SK-N-MC (cell line): ENCODE data around the gene ZNF81.
"Not testable (repeated sequence)": the region's sequence is repeated elsewhere in the genome, so short reads cannot be mapped to it uniquely, and the experiment has no call there.

Source experiments
- DNase-seq: peaks from one replicate; pipeline ENCODE4 v3.0.0-alpha.2; 2011; ENCODE audit warnings: low read depth, low spot score
- H3K27ac ChIP-seq: fragments of 200-600 bp; sonication (generic); 2 replicates; pipeline ENCODE4 v1.5.1; 2016; ENCODE audit warnings: mixed run types
- H3K36me3 ChIP-seq: fragments of 200-600 bp; sonication (generic); 2 replicates; pipeline ENCODE4 v1.6.1; 2017; ENCODE audit warnings: antibody characterized with exemption, low read length, mixed read lengths; ENCODE audit not compliant: insufficient read depth
- H3K4me3 ChIP-seq: fragments of 200-600 bp; sonication (generic); 2 replicates; pipeline ENCODE4 v1.5.1; 2016
- H3K9ac ChIP-seq: fragments of 200-600 bp; sonication (generic); 2 replicates; pipeline ENCODE4 v1.8.0; 2017; ENCODE audit warnings: mixed run types, mixed read lengths; ENCODE audit not compliant: insufficient read length
- H3K9me3 ChIP-seq: fragments of 200-600 bp; sonication (generic); 2 replicates; pipeline ENCODE4 v1.6.1; 2017; ENCODE audit warnings: low read depth, mild to moderate bottlenecking, antibody characterized with exemption, low read length, moderate library complexity, mixed read lengths
- EZH2 ChIP-seq: fragments of 200-600 bp; sonication (generic); IDR thresholded peaks from one replicate; pipeline ENCODE4 v1.6.1; 2017; ENCODE audit warnings: antibody characterized with exemption
- FOXP2 ChIP-seq: optimal IDR thresholded peaks from 2 replicates; pipeline ENCODE3; 2011; ENCODE audit warnings: mild to moderate bottlenecking, moderate library complexity; ENCODE audit not compliant: insufficient read depth; ENCODE audit errors: extremely low read length, control extremely low read depth
- POLR2AphosphoS5 ChIP-seq: IDR thresholded peaks from 2 replicates; pipeline ENCODE4 v1.6.1; 2012; ENCODE audit warnings: mild to moderate bottlenecking, low read depth, low read length, borderline replicate concordance

Gene ZNF81

GRCh38 chrX:47836164-47837072 is at the start of gene ZNF81:
ZNF81 (plus strand) TSS chrX:47836902; CDS start chrX:47846268, 9,366 bp downstream.
- TF ChIP-seq POLR2AphosphoS5 (peak; percentile 52; the same call in 1 of the 2 replicates), EZH2 (no peak)
- peak; percentile 60 for DNase-seq
- peak within 1 kb of the TSS; percentile 82 for H3K4me3 ChIP-seq
- H3K9me3 ChIP-seq = no peaks in the 10 kb centered on the region
- H3K36me3 ChIP-seq = no peaks in the 10 kb centered on the region
- H3K9ac ChIP-seq = peak within 1 kb of the TSS; percentile 69
- no peak within 1 kb of the TSS for H3K27ac ChIP-seq

- DNase-seq = no peak
- Histone ChIP-seq H3K4me3 (no peak overlapping the region), H3K27ac (no peak overlapping the region)
Observed at GRCh38 chrX:47796433-47796906, 40.2 kb upstream of the ZNF81 start.

GRCh38 chrX:47797084-47797483 is 39.6 kb upstream of the ZNF81 start:
- Histone ChIP-seq H3K4me3 (no peak overlapping the region), H3K27ac (no peak overlapping the region), H3K36me3 (no peaks in the 10 kb centered on the region), H3K9me3 (no peaks in the 10 kb centered on the region), H3K9ac (no peak overlapping the region)
- TF ChIP-seq EZH2 = no peak
- TF ChIP-seq FOXP2 = no peak
- TF ChIP-seq POLR2AphosphoS5 = no peak
- no peak for DNase-seq

More at GRCh38 chrX:47796433-47796906, 40.2 kb upstream of the ZNF81 start:
- TF ChIP-seq EZH2 = no peak
- no peak for TF ChIP-seq POLR2AphosphoS5
- TF ChIP-seq FOXP2 = no peak
- no peaks in the 10 kb centered on the region for H3K9me3 ChIP-seq
- H3K36me3 ChIP-seq = no peaks in the 10 kb centered on the region
- no peak overlapping the region for H3K9ac ChIP-seq

DNA sequence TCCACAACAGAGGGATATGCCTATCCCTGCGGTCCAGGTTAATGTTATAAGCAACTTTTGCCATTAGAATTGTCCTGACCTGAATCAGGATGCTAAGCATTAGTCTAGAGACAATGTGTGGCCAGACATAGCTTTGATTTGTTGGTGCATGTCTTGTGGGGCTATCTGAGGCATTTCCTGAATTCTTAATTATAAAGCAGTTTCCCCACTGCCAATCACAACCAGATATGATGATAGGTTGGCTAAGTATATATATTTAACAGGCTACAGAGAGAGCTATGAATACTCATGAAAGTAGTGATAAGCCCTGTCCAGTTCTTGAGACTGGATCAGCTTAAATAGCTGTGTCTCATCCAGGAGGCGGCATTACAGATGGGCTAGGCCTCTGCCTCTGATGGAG is 37.8 kb upstream of the ZNF81 start:
- Histone ChIP-seq H3K27ac (no peak overlapping the region), H3K9ac (no peak overlapping the region), H3K4me3 (no peak overlapping the region), H3K36me3 (no peaks in the 10 kb centered on the region), H3K9me3 (no peaks in the 10 kb centered on the region)
- no peak for DNase-seq
- TF ChIP-seq FOXP2 = no peak
- TF ChIP-seq EZH2 = no peak
- TF ChIP-seq POLR2AphosphoS5 = no peak

DNA sequence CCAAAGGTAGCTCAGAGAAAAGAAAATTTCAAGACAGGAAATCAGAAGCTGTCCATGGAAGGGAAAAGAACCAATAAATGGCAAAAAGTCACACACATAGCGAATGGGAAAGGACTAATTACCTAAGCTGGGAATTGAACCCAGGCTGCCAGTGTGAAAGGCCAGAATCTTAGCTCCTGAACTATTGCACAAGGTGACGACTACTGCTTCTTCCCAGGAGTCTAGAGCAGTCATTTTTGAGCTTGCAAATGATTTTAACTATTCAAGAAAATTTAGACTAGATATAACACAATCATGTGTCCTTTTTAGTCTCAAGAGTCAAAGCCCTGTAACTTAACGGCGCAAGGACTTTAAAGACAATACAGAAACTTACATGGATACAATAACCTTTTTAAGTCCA is 34.1 kb upstream of the ZNF81 start:
- H3K27ac ChIP-seq = no peak overlapping the region
- no peak overlapping the region for H3K9ac ChIP-seq
- H3K36me3 ChIP-seq = no peaks in the 10 kb centered on the region
- H3K9me3 ChIP-seq = no peaks in the 10 kb centered on the region
- no peak overlapping the region for H3K4me3 ChIP-seq
- DNase-seq = no peak
- TF ChIP-seq POLR2AphosphoS5 (no peak), FOXP2 (no peak), EZH2 (no peak)

- not testable (repeated sequence) for H3K27ac ChIP-seq
Observed at GRCh38 chrX:47803103-47803502, 33.6 kb upstream of the ZNF81 start.

DNA sequence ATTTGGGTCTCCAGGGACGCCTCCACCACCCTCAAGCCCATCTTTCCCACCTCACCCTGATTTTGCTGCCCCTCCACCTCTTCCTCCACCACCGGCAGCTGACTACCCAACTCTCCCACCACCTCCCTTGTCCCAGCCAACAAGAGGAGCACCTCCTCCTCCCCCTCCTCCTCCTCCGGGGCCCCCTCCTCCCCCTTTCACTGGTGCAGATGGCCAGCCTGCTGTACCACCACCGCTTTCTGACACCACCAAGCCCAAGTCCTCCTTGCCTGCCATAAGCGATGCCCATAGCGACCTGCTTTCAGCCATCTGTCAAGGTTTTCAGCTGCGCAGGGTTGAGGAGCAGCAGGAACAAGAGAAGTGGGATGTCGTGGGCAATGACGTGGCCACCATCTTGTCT is 32.4 kb upstream of the ZNF81 start:
- no peak for DNase-seq
- TF ChIP-seq POLR2AphosphoS5 = no peak
- TF ChIP-seq FOXP2 = no peak
- no peak for TF ChIP-seq EZH2
- Histone ChIP-seq H3K9ac (no peak overlapping the region), H3K9me3 (no peaks in the 10 kb centered on the region), H3K4me3 (no peak overlapping the region), H3K36me3 (no peaks in the 10 kb centered on the region), H3K27ac (no peak overlapping the region)

More at GRCh38 chrX:47803103-47803502, 33.6 kb upstream of the ZNF81 start:
- H3K9me3 ChIP-seq, H3K4me3 ChIP-seq, H3K9ac ChIP-seq, H3K36me3 ChIP-seq, DNase-seq: not testable (repeated sequence)

DNA sequence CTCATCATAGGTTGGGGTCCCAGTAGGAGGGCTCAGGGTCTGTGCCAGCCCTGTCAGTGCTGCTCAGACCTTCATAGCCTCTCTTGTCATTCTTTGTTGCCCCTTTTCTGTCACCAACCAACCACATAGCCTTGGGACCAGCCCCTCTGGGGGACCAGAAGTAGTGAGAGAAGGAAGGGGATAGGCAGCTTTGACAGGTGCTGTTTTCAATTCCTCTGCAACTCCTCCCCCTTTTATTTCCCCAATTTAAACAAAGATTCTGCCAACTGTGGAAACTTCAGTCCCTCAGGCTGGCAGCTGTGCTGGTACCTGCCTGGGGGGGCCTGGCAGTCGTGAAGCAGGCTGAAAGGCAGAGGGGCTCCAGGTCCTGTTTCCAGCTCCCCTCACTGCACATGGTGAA is 30.9 kb upstream of the ZNF81 start:
- not testable (repeated sequence) for H3K9ac ChIP-seq, H3K9me3 ChIP-seq, H3K27ac ChIP-seq, H3K36me3 ChIP-seq, DNase-seq, H3K4me3 ChIP-seq

- not testable (repeated sequence) for H3K36me3 ChIP-seq, H3K9me3 ChIP-seq, DNase-seq, H3K27ac ChIP-seq, H3K4me3 ChIP-seq, H3K9ac ChIP-seq
Observed at GRCh38 chrX:47806415-47807271, 30.1 kb upstream of the ZNF81 start.

- DNase-seq, H3K9ac ChIP-seq, H3K36me3 ChIP-seq, H3K4me3 ChIP-seq, H3K27ac ChIP-seq, H3K9me3 ChIP-seq: not testable (repeated sequence)
Observed at GRCh38 chrX:47807272-47807538, 29.5 kb upstream of the ZNF81 start.
